ENCODE results near the gene ZNF521.

DNA sequence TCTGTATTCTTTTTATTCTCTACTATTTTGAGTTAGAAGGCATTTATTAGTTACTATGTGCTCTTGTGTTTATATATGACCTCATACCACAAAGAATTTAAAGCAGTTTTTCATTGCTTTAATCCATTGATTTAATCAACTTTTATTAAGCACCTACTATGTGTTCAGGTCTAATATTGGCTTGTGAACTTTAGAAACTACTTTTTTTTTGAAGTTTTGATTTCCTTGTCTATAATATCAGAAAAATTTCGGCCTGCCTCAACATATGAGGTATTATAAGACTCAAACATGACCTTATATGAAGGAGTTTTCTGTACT is 117.7 kb downstream of the ZNF521 start:
- TF ChIP-seq CTCF (conservative IDR thresholded peaks at IDR 0.05) (no peak), EZH2 (IDR thresholded peaks at IDR 0.05; ENCODE audit: low read depth) (no peak)

All from PC-9 (cell line).